GM23338 (cell line): ENCODE results near the gene ASAH2B. TPM values are rescaled to one million over a fixed set of nuclear protein-coding genes. Genes with fewer than 3 reads are reported as not detected.
"Not testable (repeated sequence)": the region's sequence is repeated elsewhere in the genome, so short reads cannot be mapped to it uniquely, and the experiment has no call there.

ENCODE experiments used
- ATAC-seq: fragments of 200-7000 bp; cut with Tn5 transposase; 3 replicates; pipeline ENCODE4 v1.9.1; 2020
- DNase-seq: peaks from one replicate; pipeline ENCODE4 v3.0.0-alpha.2; 2015; ENCODE audit warnings: low spot score
- H2AFZ ChIP-seq: fragments of 200-600 bp; sonication (generic); 2 replicates; pipeline ENCODE4 v1.8.0; 2016; ENCODE audit warnings: antibody characterized with exemption, mild to moderate bottlenecking, moderate library complexity
- H3F3A ChIP-seq: fragments of 200-600 bp; sonication (generic); replicated peaks from 2 replicates; pipeline ENCODE4 v1.8.0; 2017; ENCODE audit warnings: antibody characterized with exemption, mixed run types, low read depth
- H3K27ac ChIP-seq: fragments of 200-600 bp; sonication (generic); 2 replicates; pipeline ENCODE4 v1.6.1; 2016; ENCODE audit warnings: low read depth
- H3K27me3 ChIP-seq: fragments of 200-600 bp; sonication (generic); 2 replicates; pipeline ENCODE4 v1.8.0; 2016; ENCODE audit warnings: mild to moderate bottlenecking, mixed run types, moderate library complexity; ENCODE audit not compliant: insufficient read depth
- H3K36me3 ChIP-seq: fragments of 200-600 bp; sonication (generic); 2 replicates; pipeline ENCODE4 v1.8.0; 2016; ENCODE audit warnings: mild to moderate bottlenecking; ENCODE audit not compliant: insufficient read depth
- H3K4me1 ChIP-seq: fragments of 200-600 bp; sonication (generic); 2 replicates; pipeline ENCODE4 v1.8.0; 2016; ENCODE audit warnings: mild to moderate bottlenecking, moderate library complexity; ENCODE audit not compliant: insufficient read depth
- H3K4me2 ChIP-seq: fragments of 200-600 bp; sonication (generic); 2 replicates; pipeline ENCODE4 v1.7.1; 2017; ENCODE audit warnings: mixed run types
- H3K4me3 ChIP-seq: fragments of 200-600 bp; sonication (generic); 2 replicates; pipeline ENCODE4 v1.6.1; 2016; ENCODE audit warnings: mixed run types
- H3K79me2 ChIP-seq: fragments of 200-600 bp; sonication (generic); replicated peaks from 2 replicates; pipeline ENCODE4 v1.8.0; 2017; ENCODE audit warnings: mild to moderate bottlenecking; ENCODE audit not compliant: insufficient read depth
- H3K9me2 ChIP-seq: fragments of 200-600 bp; sonication (generic); 2 replicates; pipeline ENCODE4 v1.8.0; 2017; ENCODE audit not compliant: insufficient read depth
- H4K20me1 ChIP-seq: fragments of 200-600 bp; sonication (generic); replicated peaks from 2 replicates; pipeline ENCODE4 v1.8.0; 2017; ENCODE audit warnings: mild to moderate bottlenecking; ENCODE audit not compliant: insufficient read depth
- H3K27ac Mint-ChIP-seq: 2 replicates; pipeline ENCODE4 v1.8.0; 2020; ENCODE audit warnings: inconsistent platforms, mild to moderate bottlenecking, moderate library complexity, mixed read lengths
- H3K27me3 Mint-ChIP-seq: 3 replicates; pipeline ENCODE4 v1.8.0; 2022; ENCODE audit warnings: low read depth, mild to moderate bottlenecking, moderate library complexity, mixed read lengths, inconsistent platforms; ENCODE audit not compliant: insufficient read depth, poor library complexity
- H3K36me3 Mint-ChIP-seq: 3 replicates; pipeline ENCODE4 v1.8.0; 2021; ENCODE audit warnings: low read depth, mild to moderate bottlenecking, inconsistent platforms, moderate library complexity, mixed read lengths
- H3K4me1 Mint-ChIP-seq: 3 replicates; pipeline ENCODE4 v1.8.0; 2020; ENCODE audit warnings: mild to moderate bottlenecking, inconsistent platforms, mixed read lengths
- H3K4me3 Mint-ChIP-seq: 3 replicates; pipeline ENCODE4 v1.8.0; 2021; ENCODE audit warnings: moderate library complexity, mild to moderate bottlenecking, inconsistent platforms, mixed read lengths
- H3K9me3 Mint-ChIP-seq: 3 replicates; pipeline ENCODE4 v1.8.0; 2020; ENCODE audit warnings: moderate library complexity, mild to moderate bottlenecking, inconsistent platforms, mixed read lengths
- CREB1 ChIP-seq: fragments of 250-450 bp; sonication (Bioruptor Pico); IDR thresholded peaks from 2 replicates; pipeline ENCODE4 v1.5.0; 2020; ENCODE audit warnings: low read depth, mild to moderate bottlenecking, moderate library complexity
- ETS1 ChIP-seq: IDR thresholded peaks from 2 replicates; pipeline ENCODE4 v1.6.1; 2016; ENCODE audit warnings: antibody characterized with exemption
- EZH2phosphoT487 ChIP-seq: fragments of 200-600 bp; sonication (generic); IDR thresholded peaks from one replicate; pipeline ENCODE4 v1.8.1; 2018; ENCODE audit warnings: antibody characterized with exemption; ENCODE audit not compliant: unreplicated experiment
- JUNB ChIP-seq: IDR thresholded peaks from one replicate; pipeline ENCODE4 v1.6.1; 2016; ENCODE audit warnings: antibody characterized with exemption; ENCODE audit not compliant: unreplicated experiment
- NANOG ChIP-seq: IDR thresholded peaks from 2 replicates; pipeline ENCODE4 v1.6.1; 2016; ENCODE audit warnings: antibody characterized with exemption, borderline replicate concordance
- REST ChIP-seq: IDR thresholded peaks from one replicate; pipeline ENCODE4 v1.6.1; 2018; ENCODE audit warnings: antibody characterized with exemption; ENCODE audit not compliant: unreplicated experiment
- STAT1 ChIP-seq: IDR thresholded peaks from one replicate; pipeline ENCODE4 v1.6.1; 2016; ENCODE audit warnings: antibody characterized with exemption; ENCODE audit not compliant: unreplicated experiment
- ZNF114 ChIP-seq: fragments of 250-450 bp; sonication (Bioruptor Pico); IDR thresholded peaks from 2 replicates; pipeline ENCODE4 v1.5.0; 2020; ENCODE audit warnings: mild to moderate bottlenecking, moderate library complexity
- ZNF331 ChIP-seq: fragments of 250-450 bp; sonication (Bioruptor Pico); IDR thresholded peaks from 2 replicates; pipeline ENCODE4 v1.5.0; 2020; ENCODE audit warnings: low read depth, mild to moderate bottlenecking, moderate library complexity
- ZNF462 ChIP-seq: fragments of 250-450 bp; sonication (Bioruptor Pico); IDR thresholded peaks from 2 replicates; pipeline ENCODE4 v1.5.0; 2020; ENCODE audit warnings: mild to moderate bottlenecking, moderate library complexity
- polyA plus RNA-seq: library from polyadenylated mRNA; unstranded; fragments of >200 nt; fragmentation: Nextera tagmentation; extraction: Ambion mirVana; gene quantifications from 2 replicates; pipeline ENCODE4 v1.2.1, GENCODE V29; 2016
- total RNA-seq: library from RNA; depleted of rRNA; stranded (reverse); fragments of >200 nt; shearing (Covaris generic); gene quantifications from 2 replicates; pipeline ENCODE4 v1.2.3, GENCODE V29; 2014

ASAH2B gene
- total and polyA plus RNA-seq, 2 experiments from 2014 or later: 6.9 to 11.7 TPM

- TF ChIP-seq ZNF462 (CRISPR knock-in tag) (no peak), REST (no peak), ZNF114 (CRISPR knock-in tag) (no peak), JUNB (no peak), STAT1 (no peak), CREB1 (CRISPR knock-in tag) (no peak), NANOG (no peak), EZH2phosphoT487 (no peak), ZNF331 (CRISPR knock-in tag) (no peak), ETS1 (no peak)
Observed at GRCh38 chr10:50740293-50740648, 535 bp downstream of the ASAH2B start (continued).

- not testable (repeated sequence) for ATAC-seq, H2AFZ ChIP-seq, H3K9me2 ChIP-seq, H3K27me3 ChIP-seq, H3K36me3 Mint-ChIP-seq, DNase-seq, H3K27ac Mint-ChIP-seq, H3K4me1 ChIP-seq, H3F3A ChIP-seq, H3K4me2 ChIP-seq, H3K79me2 ChIP-seq, H3K4me3 Mint-ChIP-seq, H3K36me3 ChIP-seq, H3K27ac ChIP-seq, H3K27me3 Mint-ChIP-seq, H4K20me1 ChIP-seq, H3K9me3 Mint-ChIP-seq, H3K4me3 ChIP-seq
- peaks cover 11% of the 10 kb centered on the region; the same call in 1 of the 3 replicates for H3K4me1 Mint-ChIP-seq
Observed at GRCh38 chr10:50742820-50743219, 3.1 kb downstream of the ASAH2B start.

- H3K4me2 ChIP-seq, ATAC-seq, H3K9me2 ChIP-seq, H3K79me2 ChIP-seq, H3K27ac Mint-ChIP-seq, H3K27ac ChIP-seq, H3K4me3 ChIP-seq, H3K4me1 Mint-ChIP-seq, H3K27me3 Mint-ChIP-seq, H3F3A ChIP-seq, H3K27me3 ChIP-seq, H3K4me3 Mint-ChIP-seq, H3K4me1 ChIP-seq, DNase-seq, H4K20me1 ChIP-seq, H2AFZ ChIP-seq, H3K36me3 ChIP-seq: not testable (repeated sequence)
- H3K9me3 Mint-ChIP-seq: peaks cover 13% of the 10 kb centered on the region; the same call in 2 of the 3 replicates
- peaks cover 11% of the 10 kb centered on the region; the same call in 2 of the 3 replicates for H3K36me3 Mint-ChIP-seq
Observed at GRCh38 chr10:50766774-50767513, 27.2 kb downstream of the ASAH2B start.
